SK-N-SH (cell line): ENCODE results near the gene TGFBR3. TPM values are rescaled to one million over a fixed set of nuclear protein-coding genes. Genes with fewer than 3 reads are reported as not detected.

Experiments
- CTCF ChIA-PET: fragments of 300-600, 350-600 bp; formaldehyde crosslinking; extraction: SDS; loops from one replicate; lab custom pipeline; 2021; lab: Yijun Ruan, JAX
- POLR2A ChIA-PET: fragments of 350-600 bp; sonication (Branson Sonifier 250); formaldehyde crosslinking; extraction: SDS; loops from one replicate; lab custom pipeline; 2020; ENCODE audit warnings: antibody characterized with exemption, inconsistent platforms; lab: Yijun Ruan, JAX
- DNase-seq: peaks from one replicate; pipeline ENCODE4 v3.0.0; 2012
- H2AFZ ChIP-seq: fragments of 200-600 bp; sonication (generic); 2 replicates; pipeline ENCODE4 v1.8.1; 2016; ENCODE audit warnings: antibody characterized with exemption, mild to moderate bottlenecking, low read depth
- H3F3A ChIP-seq: fragments of 200-600 bp; sonication (generic); replicated peaks from 2 replicates; pipeline ENCODE3; 2016; ENCODE audit warnings: antibody characterized with exemption, mild to moderate bottlenecking; ENCODE audit not compliant: insufficient read depth
- H3K27ac ChIP-seq, 2 experiments: fragments of 200-500 bp in 1 of 2; fragments of 200-600 bp in 1 of 2; sonication (Bioruptor generic) in 1 of 2; sonication (generic), shearing (Covaris generic) in 1 of 2; 2 replicates each; pipeline versions ENCODE4 v1.5.1 to v1.6.1; 2014 to 2016; ENCODE audit warnings: low read depth in 2 of 2, inconsistent platforms in 1 of 2, low read length in 1 of 2, mild to moderate bottlenecking in 1 of 2, mixed read lengths in 1 of 2
- H3K27me3 ChIP-seq: fragments of 200-600 bp; sonication (generic), shearing (Covaris generic); 2 replicates; pipeline ENCODE4 v1.6.1; 2016; ENCODE audit warnings: mixed run types; ENCODE audit not compliant: insufficient read depth
- H3K36me3 ChIP-seq, 2 experiments: fragments of 200-500 bp in 1 of 2; fragments of 200-600 bp in 1 of 2; sonication (Bioruptor generic) in 1 of 2; sonication (generic) in 1 of 2; replicated peaks in 1 of 2; 2 replicates each; pipeline versions ENCODE3 to v1.5.1; 2014 to 2016; ENCODE audit warnings: low read length in 1 of 2, mild to moderate bottlenecking in 1 of 2; ENCODE audit not compliant: insufficient read depth in 2 of 2, control insufficient read depth in 1 of 2
- H3K4me1 ChIP-seq, 2 experiments: fragments of 200-500 bp in 1 of 2; fragments of 200-600 bp in 1 of 2; sonication (Bioruptor generic) in 1 of 2; sonication (generic), shearing (Covaris generic) in 1 of 2; 2 replicates each; pipeline versions ENCODE4 v1.5.1 to v1.6.1; 2014 to 2016; ENCODE audit warnings: low read depth in 1 of 2, low read length in 1 of 2, mixed run types in 1 of 2; ENCODE audit not compliant: insufficient read depth in 2 of 2, control insufficient read depth in 1 of 2
- H3K4me2 ChIP-seq: fragments of 200-600 bp; sonication (generic), shearing (Covaris generic); 2 replicates; pipeline ENCODE4 v1.6.1; 2017; ENCODE audit warnings: mixed run types
- H3K4me3 ChIP-seq, 2 experiments: fragments of 200-500 bp in 1 of 2; fragments of 200-600 bp in 1 of 2; sonication (Bioruptor generic) in 1 of 2; sonication (generic), shearing (Covaris generic) in 1 of 2; 2 replicates each; pipeline versions ENCODE4 v1.5.1 to v1.8.1; 2014 to 2016; ENCODE audit warnings: low read depth in 2 of 2, inconsistent platforms in 1 of 2, low read length in 1 of 2, mild to moderate bottlenecking in 1 of 2, mixed read lengths in 1 of 2, moderate library complexity in 1 of 2
- H3K79me2 ChIP-seq: fragments of 200-600 bp; sonication (generic); 2 replicates; pipeline ENCODE4 v1.8.1; 2017; ENCODE audit warnings: mild to moderate bottlenecking; ENCODE audit not compliant: insufficient read depth
- H3K9ac ChIP-seq: fragments of 200-600 bp; sonication (generic); 2 replicates; pipeline ENCODE4 v1.6.1; 2017; ENCODE audit warnings: mixed run types
- H3K9me2 ChIP-seq: fragments of 200-600 bp; sonication (generic); 2 replicates; pipeline ENCODE4 v1.6.1; 2017; ENCODE audit warnings: mixed run types
- H3K9me3 ChIP-seq: fragments of 200-600 bp; sonication (generic); 2 replicates; pipeline ENCODE4 v1.6.1; 2017; ENCODE audit warnings: mixed run types, mild to moderate bottlenecking, moderate library complexity
- H4K20me1 ChIP-seq: fragments of 200-600 bp; sonication (generic); 2 replicates; pipeline ENCODE4 v1.6.1; 2017; ENCODE audit warnings: mild to moderate bottlenecking, mixed run types; ENCODE audit not compliant: insufficient read depth
- CHD2 ChIP-seq: fragments of 150-350 bp; IDR thresholded peaks from 2 replicates; pipeline ENCODE4 v1.6.1; 2018; ENCODE audit warnings: low read length; ENCODE audit not compliant: partially characterized antibody
- CTCF ChIP-seq: fragments of 200-600 bp; sonication (generic); IDR thresholded peaks from 2 replicates; pipeline ENCODE4 v1.6.1; 2017; ENCODE audit warnings: antibody characterized with exemption, mild to moderate bottlenecking, moderate library complexity
- FOXJ3 ChIP-seq: sonication (generic); formaldehyde crosslinking; IDR thresholded peaks from 2 replicates; pipeline ENCODE4 v1.5.1; 2020; ENCODE audit warnings: mild to moderate bottlenecking, missing genetic modification reagents
- FOXM1 ChIP-seq: IDR thresholded peaks from 2 replicates; pipeline ENCODE4 v1.4.0; 2012; ENCODE audit warnings: low read depth, mild to moderate bottlenecking
- GATA2 ChIP-seq: sonication (generic); formaldehyde crosslinking; IDR thresholded peaks from 2 replicates; pipeline ENCODE4 v1.5.0; 2020; ENCODE audit warnings: mild to moderate bottlenecking, missing genetic modification reagents
- IRF3 ChIP-seq: fragments of 150-350 bp; IDR thresholded peaks from 2 replicates; pipeline ENCODE4 v1.6.1; 2016; ENCODE audit warnings: mild to moderate bottlenecking, low read depth, low read length
- JUND ChIP-seq: IDR thresholded peaks from 2 replicates; pipeline ENCODE4 v1.4.0; 2012
- MAX ChIP-seq: IDR thresholded peaks from 2 replicates; pipeline ENCODE4 v1.4.0; 2012; ENCODE audit warnings: low read depth
- MEF2A ChIP-seq: IDR thresholded peaks from 2 replicates; pipeline ENCODE4 v1.4.0; 2012; ENCODE audit warnings: low read depth, borderline replicate concordance
- MXI1 ChIP-seq: IDR thresholded peaks from 2 replicates; pipeline ENCODE4 v1.6.1; 2012; ENCODE audit warnings: mild to moderate bottlenecking, low read depth, low read length, improper control_type of control experiment
- REST ChIP-seq: IDR thresholded peaks from 2 replicates; pipeline ENCODE4 v1.6.1; 2012; ENCODE audit warnings: mild to moderate bottlenecking, low read depth, low read length, moderate library complexity
- RFX5 ChIP-seq: IDR thresholded peaks from 2 replicates; pipeline ENCODE4 v1.6.1; 2012; ENCODE audit warnings: mild to moderate bottlenecking, improper control_type of control experiment, low read length
- RXRA ChIP-seq: IDR thresholded peaks from 2 replicates; pipeline ENCODE4 v1.4.0; 2012; ENCODE audit warnings: low read depth, mild to moderate bottlenecking, borderline replicate concordance
- SIN3A ChIP-seq: IDR thresholded peaks from 2 replicates; pipeline ENCODE4 v1.6.1; 2012; ENCODE audit warnings: low read depth, mild to moderate bottlenecking, low read length, moderate library complexity, borderline replicate concordance
- SMC3 ChIP-seq: IDR thresholded peaks from 2 replicates; pipeline ENCODE4 v1.6.1; 2012; ENCODE audit warnings: low read depth, low read length, improper control_type of control experiment
- TAF1 ChIP-seq: IDR thresholded peaks from 2 replicates; pipeline ENCODE4 v1.6.1; 2012; ENCODE audit warnings: low read depth, mild to moderate bottlenecking, low read length, moderate library complexity, borderline replicate concordance
- TEAD4 ChIP-seq: IDR thresholded peaks from 2 replicates; pipeline ENCODE4 v1.4.0; 2012; ENCODE audit warnings: mild to moderate bottlenecking, borderline replicate concordance; ENCODE audit not compliant: insufficient read depth
- USF1 ChIP-seq: IDR thresholded peaks from 2 replicates; pipeline ENCODE4 v1.4.0; 2012; ENCODE audit warnings: low read depth, borderline replicate concordance
- WGBS: methylation state at CpG from one replicate; pipeline ENCODE4 v1.1.6; 2017; ENCODE audit warnings: low lambda C conversion rate; 5-methylcytosine and 5-hydroxymethylcytosine counted together
- polyA plus RNA-seq, 3 experiments: library from polyadenylated mRNA; depleted of rRNA; stranded (reverse); fragments of >200 nt; gene quantifications; 2 replicates each; pipeline ENCODE4 v1.2.3, GENCODE V29; 2012

The TGFBR3 gene
- polyA plus RNA-seq, 1 of the 3 experiments (the other 2 are of a cell fraction): 0.07 TPM

- CTCF ChIA-PET: no interaction called here
- no peak for DNase-seq
Measured at GRCh38 chr1:91804546-91805023, 81.4 kb downstream of the TGFBR3 start.

More at GRCh38 chr1:91804546-91805023, 81.4 kb downstream of the TGFBR3 start:
- Histone ChIP-seq H3F3A (no peaks in the 10 kb centered on the region), H3K9me2 (no peaks in the 10 kb centered on the region), H4K20me1 (no peaks in the 10 kb centered on the region), H3K4me3 (no peak overlapping the region), H3K4me1 (no peaks in the 10 kb centered on the region; a peak in 1 of 4 replicates), H3K4me2 (no peak overlapping the region), H3K79me2 (no peaks in the 10 kb centered on the region), H3K27me3 (peaks cover 44% of the 10 kb centered on the region; the same call in 1 of the 2 replicates), H3K9ac (no peak overlapping the region), H3K36me3 (no peaks in the 10 kb centered on the region), H3K27ac (no peak overlapping the region), H3K9me3 (no peaks in the 10 kb centered on the region), H2AFZ (no peak overlapping the region)
- WGBS: 46% methylated on average over 13 of the region's 13 CpGs
- POLR2A ChIA-PET: no interaction called here
- TF ChIP-seq FOXJ3 (no peak), SMC3 (no peak), JUND (no peak), IRF3 (no peak), RXRA (no peak), CHD2 (no peak), SIN3A (no peak), REST (no peak), TEAD4 (no peak), USF1 (no peak), GATA2 (CRISPR knock-in tag) (no peak), FOXM1 (no peak), MAX (no peak), TAF1 (no peak), RFX5 (no peak), MEF2A (no peak), CTCF (no peak), MXI1 (no peak)
